H1 (cell line): Measurements from ENCODE around the gene RABEPK. TPM values are rescaled to one million over a fixed set of nuclear protein-coding genes. Genes with fewer than 3 reads are reported as not detected.

Source experiments
- CTCF ChIA-PET: fragments of 300-600 bp; sonication (Branson Sonifier 250); formaldehyde crosslinking; loops from one replicate; lab custom pipeline; 2021; ENCODE audit not compliant: partially characterized antibody; lab: Charles Lee
- POLR2A ChIA-PET: fragments of 300-600 bp; sonication (Branson Sonifier 250); formaldehyde crosslinking; loops from one replicate; lab custom pipeline; 2021; ENCODE audit warnings: inconsistent platforms; ENCODE audit not compliant: partially characterized antibody; lab: Charles Lee
- DNase-seq, 2 experiments: peaks; one replicate each; pipeline versions ENCODE4 v3.0.0 to v3.0.0-alpha.2; 2010 to 2022; ENCODE audit warnings: low spot score in 2 of 2, low read depth in 1 of 2, mixed read lengths in 1 of 2
- FAIRE-seq: peaks from 2 replicates; lab custom pipeline; 2011; peaks lifted over from hg19 to GRCh38; lab: Jason Lieb, UNC
- H2AFZ ChIP-seq: 2 replicates; pipeline ENCODE4 v1.8.1; 2012; ENCODE audit warnings: low read length, inconsistent platforms
- H2AK5ac ChIP-seq: 2 replicates; pipeline ENCODE4 v1.6.1; 2013; ENCODE audit warnings: low read depth, low read length
- H2BK120ac ChIP-seq: replicated peaks from 2 replicates; pipeline ENCODE3; 2013; ENCODE audit warnings: low read depth, low read length, inconsistent platforms
- H2BK12ac ChIP-seq: 2 replicates; pipeline ENCODE4 v1.6.1; 2013; ENCODE audit warnings: low read depth, low read length
- H2BK15ac ChIP-seq: 2 replicates; pipeline ENCODE4 v1.6.1; 2013; ENCODE audit warnings: low read length
- H2BK20ac ChIP-seq: 2 replicates; pipeline ENCODE4 v1.6.1; 2013; ENCODE audit warnings: low read length
- H2BK5ac ChIP-seq: 2 replicates; pipeline ENCODE4 v1.6.1; 2013; ENCODE audit warnings: low read depth, low read length
- H3K14ac ChIP-seq: 2 replicates; pipeline ENCODE4 v1.6.1; 2013; ENCODE audit warnings: inconsistent platforms; ENCODE audit not compliant: insufficient read length
- H3K18ac ChIP-seq: 2 replicates; pipeline ENCODE4 v1.6.1; 2013; ENCODE audit warnings: low read length; ENCODE audit errors: extremely low read depth
- H3K23ac ChIP-seq: 2 replicates; pipeline ENCODE4 v1.6.1; 2013; ENCODE audit warnings: inconsistent platforms; ENCODE audit not compliant: insufficient read length
- H3K23me2 ChIP-seq: 2 replicates; pipeline ENCODE4 v1.6.1; 2013; ENCODE audit warnings: low read depth, low read length
- H3K27ac ChIP-seq: 2 replicates; pipeline ENCODE4 v1.6.1; 2011; ENCODE audit warnings: low read depth, low read length, inconsistent platforms
- H3K27me3 ChIP-seq, 4 experiments: replicated peaks in 1 of 4; 1 replicate in 1 of 4; 2 replicates in 3 of 4; pipeline versions ENCODE4 v1.6.1 to v1.8.1; 2011 to 2013; ENCODE audit warnings: low read length in 3 of 4, mild to moderate bottlenecking in 3 of 4, inconsistent platforms in 2 of 4, mixed read lengths in 2 of 4, moderate library complexity in 1 of 4; ENCODE audit not compliant: control insufficient read depth in 3 of 4, insufficient read depth in 3 of 4; ENCODE audit errors: extremely low read depth in 1 of 4
- H3K36me3 ChIP-seq, 4 experiments: 2 replicates each; pipeline versions ENCODE4 v1.6.1 to v1.8.1; 2011 to 2013; ENCODE audit warnings: mild to moderate bottlenecking in 4 of 4, low read length in 3 of 4, moderate library complexity in 2 of 4, control low read depth in 1 of 4, inconsistent platforms in 1 of 4; ENCODE audit not compliant: insufficient read depth in 4 of 4, control insufficient read depth in 2 of 4
- H3K4ac ChIP-seq: replicated peaks from 2 replicates; pipeline ENCODE3; 2013; ENCODE audit warnings: low read length, low read depth, mixed read lengths, inconsistent platforms; ENCODE audit not compliant: insufficient read length
- H3K4me1 ChIP-seq, 4 experiments: replicated peaks in 1 of 4; 1 replicate in 1 of 4; 2 replicates in 3 of 4; pipeline versions ENCODE4 v1.6.1 to v1.8.1; 2011 to 2013; ENCODE audit warnings: low read length in 3 of 4, inconsistent platforms in 2 of 4, mixed read lengths in 1 of 4; ENCODE audit not compliant: insufficient read depth in 4 of 4, control insufficient read depth in 3 of 4
- H3K4me2 ChIP-seq, 2 experiments: 2 replicates each; pipeline versions ENCODE4 v1.6.1 to v1.8.1; 2011 to 2013; ENCODE audit warnings: low read depth in 2 of 2, low read length in 2 of 2, control low read depth in 1 of 2, inconsistent platforms in 1 of 2, mild to moderate bottlenecking in 1 of 2; ENCODE audit not compliant: insufficient read depth in 1 of 2
- H3K4me3 ChIP-seq, 4 experiments: fragments of 200-600, 300-600 bp in 1 of 4; sonication (generic), shearing (Covaris generic), sonication (Bioruptor Twin) in 1 of 4; 2 replicates each; pipeline versions ENCODE4 v1.5.1 to v1.8.1; 2011 to 2016; ENCODE audit warnings: low read length in 4 of 4, low read depth in 3 of 4, control low read depth in 2 of 4, inconsistent platforms in 2 of 4, mild to moderate bottlenecking in 2 of 4, mixed read lengths in 1 of 4, moderate library complexity in 1 of 4; ENCODE audit not compliant: insufficient read depth in 2 of 4; ENCODE audit errors: extremely low read depth in 1 of 4
- H3K56ac ChIP-seq: replicated peaks from 2 replicates; pipeline ENCODE3; 2013; ENCODE audit warnings: low read depth, mild to moderate bottlenecking, mixed read lengths, low read length, inconsistent platforms; ENCODE audit not compliant: insufficient read length
- H3K79me1 ChIP-seq: 2 replicates; pipeline ENCODE4 v1.6.1; 2013; ENCODE audit warnings: low read depth, low read length, control low read depth
- H3K79me2 ChIP-seq, 2 experiments: 2 replicates each; pipeline versions ENCODE4 v1.6.1 to v1.8.1; 2012 to 2013; ENCODE audit warnings: low read length in 2 of 2, mild to moderate bottlenecking in 2 of 2, inconsistent platforms in 1 of 2; ENCODE audit not compliant: insufficient read depth in 2 of 2, control insufficient read depth in 1 of 2
- H3K9ac ChIP-seq, 4 experiments: replicated peaks in 1 of 4; 1 replicate in 1 of 4; 2 replicates in 3 of 4; pipeline versions ENCODE4 v1.6.1 to v1.8.1; 2011 to 2013; ENCODE audit warnings: low read depth in 3 of 4, low read length in 3 of 4, control low read depth in 2 of 4, mild to moderate bottlenecking in 2 of 4, moderate library complexity in 2 of 4, inconsistent platforms in 1 of 4; ENCODE audit errors: extremely low read depth in 1 of 4
- H3K9me3 ChIP-seq, 2 experiments: 2 replicates each; pipeline versions ENCODE4 v1.6.1 to v1.8.1; 2012 to 2013; ENCODE audit warnings: mild to moderate bottlenecking in 2 of 2, moderate library complexity in 2 of 2, control low read depth in 1 of 2, inconsistent platforms in 1 of 2, low read depth in 1 of 2, low read length in 1 of 2, mixed read lengths in 1 of 2; ENCODE audit not compliant: insufficient read depth in 2 of 2
- H4K20me1 ChIP-seq, 2 experiments: replicated peaks in 1 of 2; 2 replicates each; pipeline versions ENCODE3 to v1.8.1; 2011 to 2013; ENCODE audit warnings: inconsistent platforms in 2 of 2, low read length in 2 of 2, mild to moderate bottlenecking in 1 of 2; ENCODE audit not compliant: insufficient read depth in 2 of 2, control insufficient read depth in 1 of 2
- H4K5ac ChIP-seq: 2 replicates; pipeline ENCODE4 v1.6.1; 2013; ENCODE audit warnings: low read length, low read depth, mixed read lengths, inconsistent platforms; ENCODE audit not compliant: insufficient read length
- H4K8ac ChIP-seq: 2 replicates; pipeline ENCODE4 v1.8.0; 2013; ENCODE audit warnings: mild to moderate bottlenecking, moderate library complexity, low read length, inconsistent platforms; ENCODE audit not compliant: insufficient read depth; ENCODE audit errors: extremely low read depth
- H4K91ac ChIP-seq: replicated peaks from 2 replicates; pipeline ENCODE3; 2013; ENCODE audit warnings: low read length, mixed read lengths, inconsistent platforms; ENCODE audit not compliant: insufficient read length
- CTBP2 ChIP-seq: IDR thresholded peaks from 2 replicates; pipeline ENCODE4 v1.7.0; 2011; ENCODE audit warnings: borderline replicate concordance, mild to moderate bottlenecking, moderate library complexity, mixed read lengths, low read length; ENCODE audit not compliant: insufficient read depth, insufficient read length
- WGBS, 2 experiments: shearing (Covaris generic) in 1 of 2; methylation state at CpG; one replicate each; pipeline versions ENCODE4 v1.1.6 to v1.1.7; 2013 to 2015; ENCODE audit warnings: low lambda C conversion rate in 2 of 2, mixed read lengths in 2 of 2, inconsistent platforms in 1 of 2, low coverage in 1 of 2, missing lambda C conversion rate in 1 of 2; ENCODE audit not compliant: insufficient replicate concordance in 2 of 2, insufficient coverage in 1 of 2, insufficient read length in 1 of 2; ENCODE audit errors: extremely low coverage in 1 of 2, missing lambda C conversion rate in 1 of 2; 5-methylcytosine and 5-hydroxymethylcytosine counted together
- polyA plus RNA-seq, 7 experiments: library from polyadenylated mRNA; depleted of rRNA in 3 of 7; stranded (reverse) in 5 of 7; unstranded in 2 of 7; fragments of >200 nt in 5 of 7; fragments of 200-250 nt in 2 of 7; gene quantifications; 1 replicate in 5 of 7; 2 replicates in 1 of 7; 4 replicates in 1 of 7; pipeline versions ENCODE4 v1.2.1 to v1.2.3, GENCODE V29; 2011 to 2013; ENCODE audit warnings: missing spikeins in 2 of 7, mixed read lengths in 2 of 7
- total RNA-seq: library from RNA; stranded (reverse); fragmentation: NEBNext Ultra II Directional; extraction: Animal tissue kit (Norgen Biotek cat#: 25700); gene quantifications from 2 replicates; pipeline ENCODE4 v1.2.1, GENCODE V29; 2021

The RABEPK gene
- total and polyA plus RNA-seq, 2 of the 8 experiments (the other 6 are each of a cell fraction or from before 2014, with no cell fraction given) = 26.3 to 34.3 TPM

- H3K79me1 ChIP-seq = no peaks in the 10 kb centered on the region
- TF ChIP-seq CTBP2 = no peak
Measured at GRCh38 chr9:125204477-125204876, 4.1 kb downstream of the RABEPK start.

More at GRCh38 chr9:125204477-125204876, 4.1 kb downstream of the RABEPK start:
- no peak overlapping the region for H3K4me2 ChIP-seq
- H4K5ac ChIP-seq = no peak overlapping the region
- H3K9ac ChIP-seq = no peak overlapping the region
- no peak overlapping the region for H3K18ac ChIP-seq
- no peaks in the 10 kb centered on the region for H4K20me1 ChIP-seq
- no peak overlapping the region for H2BK15ac ChIP-seq
- H4K91ac ChIP-seq = no peak overlapping the region
- peaks cover 0 to 1% (median 0%) of the 10 kb centered on the region in 4 experiments; a peak in 2 of 7 replicates for H3K4me1 ChIP-seq
- no peak overlapping the region for H2BK12ac ChIP-seq
- no peak overlapping the region for H3K14ac ChIP-seq
- no peak overlapping the region for H3K56ac ChIP-seq
- H3K23me2 ChIP-seq = peaks cover 6% of the 10 kb centered on the region
- no peak overlapping the region for H3K23ac ChIP-seq
- FAIRE-seq = no peak
- no peak overlapping the region for H3K4me3 ChIP-seq
- POLR2A ChIA-PET = interaction anchor here (1.9 to 2.2 kb wide), 2 partner anchors 13 to 37 kb away, joined by 6 to 8 read pairs; partner anchors contain the start of gene HSPA5
- DNase-seq = no peak
- H3K9me3 ChIP-seq = no peaks in the 10 kb centered on the region
- no peak overlapping the region for H2BK5ac ChIP-seq
- no peak overlapping the region for H2BK20ac ChIP-seq
- CTCF ChIA-PET = interaction anchor here (1.2 kb wide), 1 partner anchor 34 kb away, joined by 3 read pairs; no protein-coding TSS in a partner anchor
- no peak overlapping the region for H2BK120ac ChIP-seq
- no peak overlapping the region for H2AK5ac ChIP-seq
- H3K4ac ChIP-seq = no peak overlapping the region
- no peak overlapping the region for H3K27ac ChIP-seq
- H2AFZ ChIP-seq = no peak overlapping the region
- H4K8ac ChIP-seq = no peak overlapping the region
- no peaks in the 10 kb centered on the region for H3K27me3 ChIP-seq
- WGBS, 2 experiments = 92% methylated on average over 3 of the region's 3 CpGs; no CpG with 5 or more reads in 1 of the 2 experiments
- H3K36me3 ChIP-seq = peaks cover 2 to 12% (median 7%) of the 10 kb centered on the region in 4 experiments; a peak in 4 of 8 replicates
- H3K79me2 ChIP-seq = no peaks in the 10 kb centered on the region
